ENCODE results near the gene FARP1.
"Not testable (repeated sequence)": the region's sequence is repeated elsewhere in the genome, so short reads cannot be mapped to it uniquely, and the experiment has no call there.

Gene FARP1

GRCh38 chr13:98352226-98352625 is 209.3 kb downstream of the FARP1 start:
- no peak for DNase-seq (ENCODE audit: low read depth in 2 of 2, low spot score in 1 of 2)

GRCh38 chr13:98353750-98354149 is 210.9 kb downstream of the FARP1 start:
- no peak for DNase-seq (ENCODE audit: low read depth in 2 of 2, low spot score in 1 of 2)

GRCh38 chr13:98358937-98359336 is 216.0 kb downstream of the FARP1 start:
- DNase-seq (ENCODE audit: low read depth in 2 of 2, low spot score in 1 of 2) = no peak

- DNase-seq (ENCODE audit: low read depth in 2 of 2, low spot score in 1 of 2) = no peak
These were observed 217.7 kb downstream of the FARP1 start for GRCh38 chr13:98360545-98360944.

- no peak for DNase-seq (ENCODE audit: low read depth in 2 of 2, low spot score in 1 of 2)
These were observed 220.4 kb downstream of the FARP1 start for GRCh38 chr13:98363326-98363725.

GRCh38 chr13:98364179-98364578 is 221.3 kb downstream of the FARP1 start:
- no peak for DNase-seq (ENCODE audit: low read depth in 2 of 2, low spot score in 1 of 2)

GRCh38 chr13:98364647-98365046 is 221.8 kb downstream of the FARP1 start:
- DNase-seq (ENCODE audit: low read depth in 2 of 2, low spot score in 1 of 2) = no peak

GRCh38 chr13:98365302-98365701 is 222.4 kb downstream of the FARP1 start:
- no peak for DNase-seq (ENCODE audit: low read depth in 2 of 2, low spot score in 1 of 2)

GRCh38 chr13:98366010-98366409 is 223.1 kb downstream of the FARP1 start:
- no peak for DNase-seq (ENCODE audit: low read depth in 2 of 2, low spot score in 1 of 2)

GRCh38 chr13:98366443-98366842 is 223.5 kb downstream of the FARP1 start:
- no peak for DNase-seq (ENCODE audit: low read depth in 2 of 2, low spot score in 1 of 2)

GRCh38 chr13:98366959-98367358 is 224.1 kb downstream of the FARP1 start:
- DNase-seq (ENCODE audit: low read depth in 2 of 2, low spot score in 1 of 2) = no peak

- no peak for DNase-seq (ENCODE audit: low read depth in 2 of 2, low spot score in 1 of 2)
These were observed 225.1 kb downstream of the FARP1 start for GRCh38 chr13:98368019-98368418.

GRCh38 chr13:98369520-98369919 is 226.6 kb downstream of the FARP1 start:
- not testable (repeated sequence) for DNase-seq (ENCODE audit: low read depth in 2 of 2, low spot score in 1 of 2)

- no peak for DNase-seq (ENCODE audit: low read depth in 2 of 2, low spot score in 1 of 2)
These were observed 227.4 kb downstream of the FARP1 start for GRCh38 chr13:98370261-98370660.

GRCh38 chr13:98370806-98371515 is 228.1 kb downstream of the FARP1 start:
- DNase-seq (ENCODE audit: low read depth in 2 of 2, low spot score in 1 of 2) = no peak

GRCh38 chr13:98371516-98372023 is 228.7 kb downstream of the FARP1 start:
- no peak for DNase-seq (ENCODE audit: low read depth in 2 of 2, low spot score in 1 of 2)

GRCh38 chr13:98372876-98373275 is 230.0 kb downstream of the FARP1 start:
- no peak for DNase-seq (ENCODE audit: low read depth in 2 of 2, low spot score in 1 of 2)

GRCh38 chr13:98374750-98375149 is 231.9 kb downstream of the FARP1 start:
- no peak for DNase-seq (ENCODE audit: low read depth in 2 of 2, low spot score in 1 of 2)

GRCh38 chr13:98377635-98378378 is 234.9 kb downstream of the FARP1 start:
- no peak for DNase-seq (ENCODE audit: low read depth in 2 of 2, low spot score in 1 of 2)

- DNase-seq (ENCODE audit: low read depth in 2 of 2, low spot score in 1 of 2) = no peak
These were observed 241.8 kb downstream of the FARP1 start for GRCh38 chr13:98384739-98385138.

GRCh38 chr13:98385606-98386005 is 242.7 kb downstream of the FARP1 start:
- no peak for DNase-seq (ENCODE audit: low read depth in 2 of 2, low spot score in 1 of 2)

GRCh38 chr13:98386637-98387036 is 243.7 kb downstream of the FARP1 start:
- no peak for DNase-seq (ENCODE audit: low read depth in 2 of 2, low spot score in 1 of 2)

Data from stimulated activated CD8-positive, alpha-beta memory T cell treated with anti-CD3 and anti-CD28 coated beads, Interleukin-4, amount 100 ng/mL, for 1 hour (primary cell).